Activated naive CD4-positive, alpha-beta T cell (primary cell): ENCODE measurements around the gene ZFP37.
"Not testable (repeated sequence)": the region's sequence is repeated elsewhere in the genome, so short reads cannot be mapped to it uniquely, and the experiment has no call there.

Experiments used
- DNase-seq, 4 experiments: peaks; one replicate each; lab custom pipeline; 2025; lab: John Stamatoyannopoulos, UW

ZFP37 gene

DNA sequence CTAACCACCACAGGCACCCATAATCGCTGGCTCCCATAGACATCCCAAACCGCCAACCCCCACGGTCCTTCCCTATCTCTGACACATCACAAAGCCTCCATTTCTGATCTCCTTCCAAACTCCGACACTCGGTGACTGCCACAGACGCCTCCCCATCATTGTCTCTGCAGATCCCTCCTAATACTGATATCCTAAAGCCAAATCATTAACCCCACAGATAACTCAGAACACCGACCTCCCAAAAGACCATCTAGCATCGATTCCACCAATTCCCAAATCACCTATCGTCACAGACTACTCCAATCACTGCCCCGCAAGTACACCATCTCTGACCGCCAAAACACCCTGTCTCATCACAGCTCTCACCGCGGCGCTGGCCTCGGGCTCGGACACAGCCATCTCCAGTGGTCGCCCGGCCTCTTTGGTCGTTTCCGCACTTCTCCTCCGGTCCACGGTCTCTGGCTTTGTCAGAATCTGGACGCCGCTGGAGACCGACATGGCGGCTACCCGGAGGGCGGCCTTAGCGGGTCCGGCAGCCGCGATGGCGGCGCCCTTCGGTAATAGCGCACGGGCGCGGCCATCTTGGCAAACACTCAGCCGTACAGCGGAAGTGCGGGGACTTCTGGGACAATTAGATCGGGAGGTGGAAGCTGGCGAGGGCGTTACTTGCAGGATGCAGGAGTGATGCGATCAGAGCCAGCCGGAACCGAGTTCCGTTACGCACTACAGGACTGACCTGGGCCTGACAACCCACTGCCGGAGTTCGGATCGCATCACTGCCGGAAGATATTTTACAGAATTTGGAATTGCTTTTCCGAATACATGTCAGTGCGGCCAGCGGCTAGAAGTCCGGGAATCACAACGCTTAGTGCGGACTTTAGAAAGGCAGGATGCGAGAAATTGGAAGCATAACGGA is at the start of gene ZFP37:
Gene ZFP37 (minus strand): TSS at position 534 of the 916 bp plus-strand sequence. CDS start 36 bp downstream, at position 498.
- DNase-seq, result peak; percentile 17 to 54 (median 28)

- DNase-seq, result not testable (repeated sequence)
Measured at GRCh38 chr9:113105345-113105744, 48.8 kb upstream of the ZFP37 start.

DNA sequence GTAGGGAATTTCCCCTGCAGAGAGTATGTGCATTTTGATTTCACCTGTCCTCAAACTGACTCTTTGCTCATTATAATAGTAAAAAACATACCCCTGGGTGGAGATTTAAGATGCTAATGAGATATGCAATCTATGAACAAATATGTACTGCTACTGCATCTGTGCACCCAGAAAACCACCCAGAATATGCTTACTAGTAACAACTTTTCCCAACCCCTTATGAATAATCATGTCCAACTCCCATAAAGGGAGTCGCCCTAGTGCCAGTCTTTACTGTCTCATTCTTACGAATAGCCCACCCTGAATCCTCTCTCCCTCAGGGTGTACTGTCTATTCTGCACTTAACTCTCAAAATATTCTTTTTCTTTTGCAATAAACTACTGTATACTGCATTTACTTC is 39.0 kb upstream of the ZFP37 start:
- no peak for DNase-seq

DNA sequence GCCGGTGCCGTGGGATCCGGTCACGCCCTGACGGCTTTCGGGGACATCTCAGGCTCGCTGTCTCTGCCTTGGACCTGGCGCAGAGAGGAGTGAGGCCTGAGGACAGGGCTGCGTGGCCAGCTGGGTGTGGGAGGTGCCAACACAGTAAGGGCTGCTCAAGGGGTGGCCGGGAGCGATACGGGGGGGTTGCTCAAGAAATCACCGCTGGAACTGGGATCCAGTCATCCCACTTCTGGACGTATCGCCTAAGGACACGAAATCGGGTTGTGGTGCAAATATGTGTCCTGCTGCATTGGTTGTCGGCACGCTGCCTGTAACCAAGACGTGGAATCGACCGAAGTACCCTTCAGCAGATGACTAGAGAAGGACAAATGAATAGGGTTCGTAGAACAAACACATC is 33.4 kb upstream of the ZFP37 start:
- DNase-seq, result not testable (repeated sequence)

- not testable (repeated sequence) for DNase-seq
Measured at GRCh38 chr9:113089143-113089505, 32.6 kb upstream of the ZFP37 start.

- DNase-seq, result not testable (repeated sequence)
Measured at GRCh38 chr9:113088456-113089142, 32.1 kb upstream of the ZFP37 start.

DNA sequence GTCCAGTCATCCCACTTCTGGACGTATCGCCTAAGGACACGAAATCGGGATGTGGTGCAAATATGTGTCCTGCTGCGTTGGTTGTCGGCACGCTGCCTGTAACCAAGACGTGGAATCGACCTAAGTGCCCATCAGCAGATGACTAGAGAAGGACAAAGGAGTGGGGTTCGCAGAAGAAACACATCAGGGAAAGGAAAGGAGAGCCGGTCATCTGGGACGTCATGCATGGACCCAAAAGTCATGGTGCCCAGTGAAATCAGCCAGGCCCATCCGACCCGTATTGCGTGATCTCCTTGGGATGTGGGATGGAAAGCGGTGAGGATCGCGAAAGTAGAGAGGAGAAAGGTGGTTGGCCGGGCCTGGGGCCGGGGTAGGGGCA is 6.4 kb upstream of the ZFP37 start:
- not testable (repeated sequence) for DNase-seq

DNA sequence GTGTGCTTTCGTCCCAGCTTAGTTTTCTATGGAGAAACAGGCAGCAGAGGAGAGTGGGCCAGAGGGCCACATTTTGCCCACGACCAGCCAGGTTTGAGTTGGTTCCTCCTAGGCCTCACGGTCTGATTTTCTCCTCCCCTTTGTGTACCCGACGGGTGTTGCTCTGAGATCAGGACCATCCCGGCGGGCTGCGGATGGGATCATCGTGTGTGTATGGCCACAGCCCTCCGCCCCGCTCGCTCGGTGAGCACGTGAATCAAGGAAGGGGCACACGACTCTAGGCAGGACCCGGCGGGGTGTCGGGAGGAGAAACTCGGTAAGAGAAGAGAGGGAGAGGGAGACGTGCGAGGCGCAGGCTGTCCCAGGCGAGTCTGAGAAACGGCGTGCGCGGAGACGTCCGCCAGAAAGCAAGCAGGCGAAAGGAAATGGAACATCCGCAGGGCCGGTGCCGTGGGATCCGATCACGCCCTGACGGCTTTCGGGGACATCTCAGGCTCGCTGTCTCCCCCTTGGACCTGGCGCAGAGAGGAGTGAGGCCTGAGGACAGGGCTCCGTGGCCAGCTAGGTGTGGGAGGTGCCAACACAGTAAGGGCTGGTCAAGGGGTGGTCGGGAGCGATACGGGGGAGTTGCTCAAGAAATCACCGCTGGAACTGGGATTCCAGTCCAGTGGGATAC is 5.9 kb upstream of the ZFP37 start:
- not testable (repeated sequence) for DNase-seq

- not testable (repeated sequence) for DNase-seq
Measured at GRCh38 chr9:113061072-113061850, 4.7 kb upstream of the ZFP37 start.

DNA sequence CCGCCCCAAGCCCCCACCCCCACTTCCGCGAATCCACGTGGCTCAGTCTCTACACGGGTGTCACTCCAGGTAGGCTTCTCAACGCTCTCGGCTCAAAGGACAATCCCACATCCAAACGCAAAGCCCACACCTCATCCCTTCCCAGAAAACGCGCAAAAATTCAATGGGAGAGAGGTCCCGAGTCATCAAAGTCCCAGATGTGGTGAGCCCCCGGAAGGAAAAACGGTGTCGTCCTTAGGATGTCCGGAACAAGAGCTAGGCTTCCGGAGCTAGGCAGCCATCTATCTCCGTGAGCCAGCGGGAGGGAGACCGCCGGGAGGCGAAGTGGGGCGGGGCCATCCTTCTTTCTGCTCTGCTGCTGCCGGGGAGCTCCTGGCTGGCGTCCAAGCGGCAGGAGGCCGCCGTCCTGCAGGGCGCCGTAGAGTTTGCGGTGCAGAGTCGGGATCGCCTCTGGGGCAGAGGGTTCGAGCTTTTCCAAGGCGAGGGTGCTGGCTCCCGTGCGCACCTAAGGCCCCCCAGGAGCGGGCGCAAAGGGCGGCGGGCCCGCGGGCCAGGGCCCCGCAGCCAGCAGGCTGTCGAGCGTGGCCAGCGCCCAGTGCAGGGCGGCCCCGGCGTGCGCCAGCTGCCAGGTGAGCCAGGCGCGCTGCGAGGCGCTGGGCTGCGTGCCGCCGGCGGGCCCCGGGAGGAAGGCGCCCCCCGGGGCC is 3.2 kb upstream of the ZFP37 start:
- not testable (repeated sequence) for DNase-seq

- no peak for DNase-seq
Measured at GRCh38 chr9:113057193-113057592, 669 bp upstream of the ZFP37 start.

DNA sequence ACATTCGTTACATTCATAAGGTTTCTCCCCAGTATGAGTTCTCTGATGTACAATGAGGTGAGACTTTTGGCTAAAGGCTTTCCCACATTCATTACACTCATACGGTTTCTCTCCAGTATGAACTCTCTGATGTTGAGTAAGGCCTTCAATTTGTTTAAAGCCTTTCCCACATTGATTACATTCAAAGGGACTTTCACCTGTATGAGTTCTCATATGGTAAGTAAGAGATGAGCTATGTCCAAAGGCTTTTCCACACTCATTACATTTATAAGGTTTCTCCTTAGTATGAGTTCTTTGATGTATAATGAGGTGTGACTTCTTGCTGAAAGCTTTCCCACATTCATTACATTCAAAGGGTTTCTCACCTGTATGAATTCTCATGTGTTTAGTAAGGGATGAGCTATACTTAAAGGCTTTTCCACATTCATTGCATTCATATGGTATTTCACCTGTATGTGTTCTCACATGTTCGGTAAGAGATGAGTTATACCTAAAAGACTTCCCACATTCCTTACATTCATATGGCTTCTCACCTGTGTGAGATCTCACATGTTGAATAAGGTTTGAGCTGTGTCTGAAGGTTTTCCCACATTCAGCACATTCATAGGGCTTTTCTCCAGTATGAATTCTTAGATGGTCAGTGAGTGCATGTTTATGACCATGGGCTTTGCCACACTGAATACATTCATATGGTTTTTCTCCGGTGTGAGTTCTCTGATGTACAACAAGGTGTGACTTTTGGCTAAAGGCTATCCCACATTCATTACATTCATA is 13.5 kb downstream of the ZFP37 start:
- DNase-seq, result no peak

DNA sequence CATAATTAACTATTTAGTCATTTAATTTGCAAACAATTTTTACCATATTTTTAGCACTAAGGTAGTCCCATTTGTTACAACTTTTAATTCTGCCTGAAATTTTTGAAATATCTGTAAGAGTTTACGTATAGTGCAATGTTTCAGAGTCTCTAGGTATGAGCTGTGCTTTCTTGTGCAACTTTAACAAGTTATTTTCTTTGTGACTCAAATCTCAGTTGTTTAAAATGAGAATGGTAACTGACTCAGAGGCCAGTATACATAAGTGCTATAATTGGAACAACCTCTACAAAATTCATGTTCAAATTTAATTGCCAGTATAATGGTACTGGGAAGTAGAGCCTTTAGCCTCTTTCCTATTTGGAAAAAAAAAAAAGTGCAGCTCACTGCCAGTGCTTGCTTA is 30.3 kb downstream of the ZFP37 start:
- DNase-seq, result no peak

- no peak for DNase-seq
Measured at GRCh38 chr9:113018247-113018646, 38.3 kb downstream of the ZFP37 start.

DNA sequence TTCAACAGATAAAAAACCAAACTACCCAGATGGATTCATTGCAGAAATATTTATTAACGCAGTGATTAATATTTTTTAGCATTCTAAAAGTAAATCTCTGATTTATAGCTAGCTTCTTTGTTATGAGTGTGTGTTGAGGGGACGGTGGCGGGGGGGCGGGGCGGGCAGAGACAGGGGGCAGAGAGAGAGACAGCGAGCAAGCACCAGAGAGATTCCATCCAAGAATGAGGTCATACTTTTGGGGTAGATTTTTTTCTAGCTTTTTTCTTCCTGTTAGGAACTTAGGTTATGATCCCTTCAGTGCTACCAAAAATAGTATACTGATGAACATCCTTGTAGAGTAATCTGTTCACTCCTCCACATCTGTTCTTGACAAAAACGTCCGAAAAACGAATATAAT is 44.0 kb downstream of the ZFP37 start:
- no peak for DNase-seq

- DNase-seq, result peak in 2 of 4 experiments; percentile 3 to 7
Measured at GRCh38 chr9:113011911-113012381, 44.6 kb downstream of the ZFP37 start, which contains the start of gene ZNF883. Gene ZNF883 (minus strand): TSS chr9:113012192.

GRCh38 chr9:113005777-113006176 is 50.7 kb downstream of the ZFP37 start:
- DNase-seq, result no peak

- DNase-seq, result no peak
Measured at GRCh38 chr9:112997236-112997941, 59.1 kb downstream of the ZFP37 start.
